ENCODE data around the gene AP4B1.
A peak's percentile ranks its signal among the peaks of the same experiment; 100 is the strongest.
"Not testable (repeated sequence)": the region's sequence is repeated elsewhere in the genome, so short reads cannot be mapped to it uniquely, and the experiment has no call there.

Gene AP4B1

GRCh38 chr1:113904674-113905434 is at the start of gene AP4B1, which contains the start of gene DCLRE1B:
AP4B1 (minus strand) TSS chr1:113904799; CDS start chr1:113904717, 82 bp downstream.
DCLRE1B (plus strand) TSS chr1:113905326; CDS start chr1:113905587, 261 bp downstream.
- H3K27ac Mint-ChIP-seq = peak within 1 kb of the TSS; percentile 100
- peaks cover 53% of the 10 kb centered on the region for H3K4me1 Mint-ChIP-seq (ENCODE audit: low read depth)
- H3K36me3 Mint-ChIP-seq = peaks cover 14% of the 10 kb centered on the region
- H3K27me3 Mint-ChIP-seq = no peaks in the 10 kb centered on the region
- H3K9me3 Mint-ChIP-seq (ENCODE audit: low read depth) = no peaks in the 10 kb centered on the region
- peak within 1 kb of the TSS; percentile 99 for H3K4me3 Mint-ChIP-seq

GRCh38 chr1:113951719-113952118 is 47.1 kb upstream of the AP4B1 start:
- peaks cover 9% of the 10 kb centered on the region for H3K36me3 Mint-ChIP-seq
- no peak overlapping the region for H3K4me3 Mint-ChIP-seq
- H3K27ac Mint-ChIP-seq = peak overlapping the region; percentile 66
- no peaks in the 10 kb centered on the region for H3K9me3 Mint-ChIP-seq (ENCODE audit: low read depth)
- H3K4me1 Mint-ChIP-seq (ENCODE audit: low read depth) = peaks cover 85% of the 10 kb centered on the region
- H3K27me3 Mint-ChIP-seq = no peaks in the 10 kb centered on the region

GRCh38 chr1:113950908-113951307 is 46.3 kb upstream of the AP4B1 start:
- no peaks in the 10 kb centered on the region for H3K27me3 Mint-ChIP-seq
- H3K36me3 Mint-ChIP-seq = peaks cover 7% of the 10 kb centered on the region
- peak overlapping the region; percentile 66 for H3K27ac Mint-ChIP-seq
- no peak overlapping the region for H3K4me3 Mint-ChIP-seq
- H3K9me3 Mint-ChIP-seq (ENCODE audit: low read depth) = no peaks in the 10 kb centered on the region
- H3K4me1 Mint-ChIP-seq (ENCODE audit: low read depth) = peaks cover 89% of the 10 kb centered on the region

- no peaks in the 10 kb centered on the region for H3K9me3 Mint-ChIP-seq (ENCODE audit: low read depth)
- H3K36me3 Mint-ChIP-seq = peaks cover 7% of the 10 kb centered on the region
- H3K27ac Mint-ChIP-seq = peak overlapping the region; percentile 95
- H3K4me1 Mint-ChIP-seq (ENCODE audit: low read depth) = peaks cover 89% of the 10 kb centered on the region
- H3K27me3 Mint-ChIP-seq = no peaks in the 10 kb centered on the region
- peak overlapping the region; percentile 60 for H3K4me3 Mint-ChIP-seq
Measured at GRCh38 chr1:113949007-113949406, 44.4 kb upstream of the AP4B1 start.

- H3K27ac Mint-ChIP-seq = peak overlapping the region; percentile 95
- peak overlapping the region; percentile 71 for H3K4me3 Mint-ChIP-seq
- H3K36me3 Mint-ChIP-seq; H3K27me3 Mint-ChIP-seq; H3K9me3 Mint-ChIP-seq (ENCODE audit: low read depth): not testable (repeated sequence)
- H3K4me1 Mint-ChIP-seq (ENCODE audit: low read depth) = peaks cover 87% of the 10 kb centered on the region
Measured at GRCh38 chr1:113948151-113948550, 43.6 kb upstream of the AP4B1 start.

GRCh38 chr1:113947388-113948107 is 42.9 kb upstream of the AP4B1 start:
- H3K4me3 Mint-ChIP-seq = peak overlapping the region; percentile 81

GRCh38 chr1:113946678-113947387 is 42.2 kb upstream of the AP4B1 start:
- peaks cover 8% of the 10 kb centered on the region for H3K36me3 Mint-ChIP-seq

More at GRCh38 chr1:113947388-113948107, 42.9 kb upstream of the AP4B1 start:
- Mint-ChIP-seq H3K4me1 (ENCODE audit: low read depth) (peaks cover 84% of the 10 kb centered on the region), H3K9me3 (ENCODE audit: low read depth) (no peaks in the 10 kb centered on the region), H3K27me3 (no peaks in the 10 kb centered on the region), H3K27ac (peak overlapping the region; percentile 95), H3K36me3 (peaks cover 8% of the 10 kb centered on the region)

GRCh38 chr1:113946112-113946511 is 41.5 kb upstream of the AP4B1 start:
- peak overlapping the region; percentile 95 for H3K27ac Mint-ChIP-seq
- peaks cover 82% of the 10 kb centered on the region for H3K4me1 Mint-ChIP-seq (ENCODE audit: low read depth)
- no peaks in the 10 kb centered on the region for H3K27me3 Mint-ChIP-seq
- no peaks in the 10 kb centered on the region for H3K9me3 Mint-ChIP-seq (ENCODE audit: low read depth)
- peak overlapping the region; percentile 81 for H3K4me3 Mint-ChIP-seq
- peaks cover 12% of the 10 kb centered on the region for H3K36me3 Mint-ChIP-seq

More at GRCh38 chr1:113946678-113947387, 42.2 kb upstream of the AP4B1 start:
- peak overlapping the region; percentile 95 for H3K27ac Mint-ChIP-seq
- no peaks in the 10 kb centered on the region for H3K27me3 Mint-ChIP-seq
- H3K4me1 Mint-ChIP-seq (ENCODE audit: low read depth) = peaks cover 84% of the 10 kb centered on the region
- no peaks in the 10 kb centered on the region for H3K9me3 Mint-ChIP-seq (ENCODE audit: low read depth)
- peak overlapping the region; percentile 81 for H3K4me3 Mint-ChIP-seq

GRCh38 chr1:113945329-113945728 is 40.7 kb upstream of the AP4B1 start:
- Mint-ChIP-seq H3K9me3 (ENCODE audit: low read depth) (no peaks in the 10 kb centered on the region), H3K4me3 (no peak overlapping the region), H3K4me1 (ENCODE audit: low read depth) (peaks cover 83% of the 10 kb centered on the region), H3K36me3 (peaks cover 20% of the 10 kb centered on the region), H3K27me3 (no peaks in the 10 kb centered on the region), H3K27ac (peak overlapping the region; percentile 95)

- H3K9me3 Mint-ChIP-seq (ENCODE audit: low read depth) = no peaks in the 10 kb centered on the region
- H3K4me1 Mint-ChIP-seq (ENCODE audit: low read depth) = peaks cover 84% of the 10 kb centered on the region
- peak overlapping the region; percentile 61 for H3K27ac Mint-ChIP-seq
- H3K27me3 Mint-ChIP-seq = no peaks in the 10 kb centered on the region
- H3K4me3 Mint-ChIP-seq = no peak overlapping the region
- peaks cover 23% of the 10 kb centered on the region for H3K36me3 Mint-ChIP-seq
Measured at GRCh38 chr1:113943028-113943811, 38.6 kb upstream of the AP4B1 start.

- Mint-ChIP-seq H3K27ac (no peak overlapping the region), H3K27me3 (no peaks in the 10 kb centered on the region), H3K4me3 (peak overlapping the region; percentile 23), H3K4me1 (ENCODE audit: low read depth) (peaks cover 84% of the 10 kb centered on the region), H3K9me3 (ENCODE audit: low read depth) (no peaks in the 10 kb centered on the region), H3K36me3 (peaks cover 23% of the 10 kb centered on the region)
Measured at GRCh38 chr1:113942527-113942926, 37.9 kb upstream of the AP4B1 start.

- Mint-ChIP-seq H3K36me3 (peaks cover 23% of the 10 kb centered on the region), H3K27ac (peak overlapping the region; percentile 96), H3K4me3 (peak overlapping the region; percentile 84), H3K4me1 (ENCODE audit: low read depth) (peaks cover 84% of the 10 kb centered on the region), H3K27me3 (no peaks in the 10 kb centered on the region), H3K9me3 (ENCODE audit: low read depth) (no peaks in the 10 kb centered on the region)
Measured at GRCh38 chr1:113941245-113941559, 36.6 kb upstream of the AP4B1 start.

GRCh38 chr1:113940365-113941244 is 36.0 kb upstream of the AP4B1 start:
- H3K27me3 Mint-ChIP-seq = no peaks in the 10 kb centered on the region
- H3K36me3 Mint-ChIP-seq = peaks cover 23% of the 10 kb centered on the region
- peak overlapping the region; percentile 84 for H3K4me3 Mint-ChIP-seq
- H3K9me3 Mint-ChIP-seq (ENCODE audit: low read depth) = no peaks in the 10 kb centered on the region
- H3K4me1 Mint-ChIP-seq (ENCODE audit: low read depth) = peaks cover 84% of the 10 kb centered on the region
- peak overlapping the region; percentile 96 for H3K27ac Mint-ChIP-seq

Data from activated naive CD8-positive, alpha-beta T cell (primary cell).